GM19438 (cell line): ENCODE results near the gene ITGB2.

Source experiments
- ATAC-seq: cut with Tn5 transposase; IDR thresholded peaks from one replicate; pipeline ENCODE4 v1.9.1; 2021; ENCODE audit warnings: low read depth; ENCODE audit not compliant: unreplicated experiment

The ITGB2 gene

DNA sequence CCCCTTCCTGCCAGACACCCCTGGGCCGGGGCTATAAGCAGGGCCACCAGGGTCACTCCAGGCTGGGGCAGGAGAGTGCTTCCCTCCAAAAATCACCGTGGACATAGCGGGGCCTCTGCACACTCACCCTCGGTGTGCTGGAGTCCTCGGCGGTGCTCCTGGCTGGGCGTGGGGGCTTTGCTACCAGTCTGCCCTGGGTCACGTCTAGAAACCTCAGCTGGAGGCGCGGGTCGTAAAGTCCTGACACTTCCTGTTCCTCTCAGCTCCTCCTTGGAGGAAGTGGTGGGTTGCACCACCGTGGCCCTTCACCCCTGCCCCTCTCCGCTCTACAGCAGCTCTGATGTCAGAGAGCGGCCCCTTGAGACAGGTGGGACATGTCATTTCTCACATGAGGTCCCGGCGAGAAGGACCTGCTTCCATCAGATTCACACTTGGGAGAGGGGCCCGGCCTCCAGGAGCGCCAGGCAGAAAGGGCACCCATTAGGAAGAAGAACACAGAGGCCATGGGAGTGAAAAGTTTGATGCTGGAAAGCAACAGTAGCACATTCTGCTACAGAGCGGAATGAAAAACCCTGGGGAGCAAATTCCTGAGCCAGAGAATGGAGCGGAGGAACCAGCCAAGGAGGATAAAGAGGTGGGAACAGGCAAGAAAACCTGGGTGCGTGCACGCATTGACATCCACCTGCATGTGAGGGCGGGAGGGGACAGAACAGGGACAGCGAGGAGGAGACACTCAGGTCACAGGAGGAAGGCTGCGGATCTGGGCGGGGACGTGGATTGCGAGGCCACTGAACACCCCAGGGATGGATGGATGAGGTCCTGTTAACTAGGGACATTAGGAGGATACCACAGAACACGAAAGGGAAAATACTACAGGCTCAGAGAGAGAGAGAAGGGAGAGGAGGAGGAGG is at the start of gene ITGB2:
TSS of gene ITGB2 (minus strand) at position 206 of the 911 bp plus-strand sequence. CDS start 10,117 bp downstream, outside the sequence.
- peak; percentile 71 for ATAC-seq

- no peak for ATAC-seq
These were observed 49.4 kb upstream of the ITGB2 start for GRCh38 chr21:44969931-44970755.

GRCh38 chr21:44969066-44969670 is 48.5 kb upstream of the ITGB2 start:
- ATAC-seq, result no peak

DNA sequence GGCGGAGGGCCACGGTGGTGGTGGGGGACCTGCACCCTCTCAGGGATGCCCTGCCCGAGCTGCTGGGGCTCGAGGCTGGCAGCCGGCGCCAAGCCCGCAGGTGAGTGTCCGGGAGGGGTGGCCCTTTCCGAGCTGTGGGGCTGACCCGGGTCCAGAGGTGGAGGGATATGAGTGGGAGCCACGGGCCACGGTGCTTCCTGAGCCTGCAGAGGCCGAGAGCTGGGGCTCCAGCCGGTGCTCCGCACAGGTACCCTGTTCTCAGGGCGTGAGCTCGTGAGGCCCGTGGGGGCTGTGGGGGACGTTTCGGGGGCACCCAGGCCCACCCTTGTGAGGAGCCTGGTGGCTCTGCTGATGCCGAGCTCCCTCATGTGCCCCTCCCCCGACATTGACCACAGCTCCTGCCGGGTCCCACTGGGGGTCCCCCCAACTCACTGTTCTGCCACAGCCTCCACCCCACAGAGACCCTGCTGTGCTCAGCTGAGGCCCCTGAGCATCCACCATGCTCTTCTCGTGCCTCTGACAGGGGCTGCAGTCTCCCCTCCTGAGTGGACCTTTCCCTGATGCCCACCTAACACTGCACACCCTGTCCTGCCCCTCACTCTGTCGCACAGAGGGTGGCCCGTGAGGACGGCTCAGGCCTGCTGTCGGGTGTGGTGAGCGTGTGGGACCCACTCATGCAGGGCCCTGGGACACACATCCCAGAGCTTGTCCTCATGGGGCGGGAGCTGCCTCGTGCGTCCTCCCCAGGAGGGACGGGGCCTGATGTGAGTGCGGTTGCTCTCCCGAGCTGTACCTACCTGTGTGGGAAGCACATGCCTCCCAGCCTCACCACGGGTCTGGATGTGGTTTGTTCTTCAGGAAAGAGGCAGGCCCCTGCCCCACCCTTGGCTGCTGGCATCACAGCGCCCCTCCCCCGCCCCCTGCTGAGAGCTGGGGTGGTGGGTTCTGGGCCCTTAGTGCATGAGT is 46.7 kb upstream of the ITGB2 start:
- no peak for ATAC-seq

- ATAC-seq, result no peak
These were observed 45.7 kb upstream of the ITGB2 start for GRCh38 chr21:44966135-44967081.

DNA sequence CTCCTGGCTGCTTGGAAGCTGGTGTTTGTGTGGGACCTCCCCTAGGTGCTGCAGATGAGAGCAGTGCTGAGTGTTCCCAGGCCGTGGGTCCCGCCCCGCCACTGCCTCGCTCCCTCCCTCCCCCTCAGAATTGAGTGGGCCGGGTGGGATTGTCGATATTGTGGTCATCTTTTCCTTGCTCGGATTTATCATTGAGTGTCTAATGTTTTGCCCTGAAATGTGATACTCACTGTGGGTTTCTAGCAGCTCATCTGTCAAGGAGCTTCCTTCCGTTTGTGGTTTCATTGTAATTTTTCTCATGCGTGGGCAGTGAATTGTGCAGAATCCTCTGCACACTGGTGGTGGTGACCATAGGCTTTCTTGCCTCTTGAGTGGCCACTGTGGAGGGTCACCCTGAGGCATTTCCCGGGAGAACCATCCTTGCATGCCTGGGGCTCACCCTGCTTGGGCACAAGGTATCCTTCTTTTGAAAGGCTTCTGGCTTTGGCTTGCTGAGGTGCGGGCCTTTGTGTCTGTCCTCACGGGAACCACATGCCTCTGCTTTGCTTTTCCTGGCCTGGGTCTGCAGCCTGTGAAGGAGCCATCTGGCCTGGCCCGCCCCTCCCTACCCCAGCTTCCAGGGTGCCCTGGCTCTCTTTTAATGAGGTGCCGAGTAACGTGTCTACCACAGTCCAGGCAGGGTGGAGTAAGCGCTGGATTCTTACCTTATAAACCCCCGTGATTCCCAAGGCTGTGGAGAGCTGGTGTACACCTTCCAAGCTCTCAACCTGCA is 44.7 kb upstream of the ITGB2 start:
- ATAC-seq, result no peak

DNA sequence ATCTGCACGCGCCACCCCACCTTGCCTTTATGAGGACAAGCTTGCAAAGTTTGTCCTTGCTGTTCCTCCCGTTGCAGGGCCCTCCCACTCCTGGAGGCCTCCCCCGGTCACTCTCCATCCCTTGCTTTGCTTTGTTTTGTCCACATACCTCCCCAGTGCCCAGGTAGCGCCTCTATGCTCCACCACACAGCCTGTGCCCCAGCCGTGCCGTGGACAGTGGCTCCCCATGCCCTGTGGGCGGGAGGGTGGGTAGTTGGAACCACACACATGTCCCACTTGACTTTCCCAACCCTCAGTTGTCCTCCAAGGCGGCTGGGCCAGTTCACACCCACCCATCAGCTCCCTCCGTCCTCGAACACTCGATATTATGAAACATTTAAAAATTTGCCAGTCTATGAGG is 43.7 kb upstream of the ITGB2 start:
- no peak for ATAC-seq

GRCh38 chr21:44962403-44962966 is 41.8 kb upstream of the ITGB2 start:
- ATAC-seq, result no peak

DNA sequence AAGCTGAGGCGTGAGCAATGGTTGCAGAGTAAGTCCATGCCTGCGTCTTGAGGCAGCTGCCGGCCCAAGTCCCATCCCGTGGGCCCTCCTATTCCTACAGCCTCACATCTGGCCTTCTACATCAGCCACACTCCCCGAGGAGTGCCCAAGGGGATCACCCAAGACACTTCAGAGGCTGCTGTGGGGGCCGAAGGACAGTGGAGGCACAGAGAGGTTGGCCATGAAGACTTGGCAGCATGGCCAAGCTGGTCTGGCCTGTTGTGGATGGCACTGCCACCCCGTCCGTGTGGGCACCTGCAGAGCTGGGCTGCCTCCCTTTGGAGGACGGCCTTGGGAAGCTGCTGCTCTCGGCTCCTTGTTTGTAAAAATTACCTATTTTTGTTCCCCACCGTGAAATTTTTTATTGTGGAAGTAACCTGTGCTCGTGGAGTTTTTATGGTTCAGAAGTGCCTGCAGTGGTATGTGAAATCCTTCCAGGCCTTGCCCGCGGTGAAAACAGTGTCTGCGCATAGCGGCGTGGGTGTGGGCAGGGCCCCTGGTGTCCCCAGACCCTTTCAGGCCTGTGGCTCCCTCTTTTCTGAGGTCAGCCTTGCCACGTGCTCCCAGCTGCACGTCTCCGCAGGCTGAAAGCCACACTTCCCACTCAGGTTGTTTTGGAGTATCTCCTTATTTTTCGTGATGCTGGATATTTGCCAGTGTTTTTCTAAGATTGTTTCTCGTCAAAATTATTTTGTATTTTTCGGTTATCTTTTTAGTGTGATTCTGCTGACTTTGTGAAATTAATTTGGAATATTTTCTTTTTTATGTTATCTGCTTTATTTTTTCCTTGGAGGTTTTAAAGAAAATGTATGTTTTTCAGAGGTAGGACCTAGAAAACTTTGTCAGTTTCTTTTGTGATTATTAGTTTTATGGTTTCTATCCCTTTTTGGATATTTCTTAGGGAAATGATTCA is 39.7 kb upstream of the ITGB2 start:
- no peak for ATAC-seq

DNA sequence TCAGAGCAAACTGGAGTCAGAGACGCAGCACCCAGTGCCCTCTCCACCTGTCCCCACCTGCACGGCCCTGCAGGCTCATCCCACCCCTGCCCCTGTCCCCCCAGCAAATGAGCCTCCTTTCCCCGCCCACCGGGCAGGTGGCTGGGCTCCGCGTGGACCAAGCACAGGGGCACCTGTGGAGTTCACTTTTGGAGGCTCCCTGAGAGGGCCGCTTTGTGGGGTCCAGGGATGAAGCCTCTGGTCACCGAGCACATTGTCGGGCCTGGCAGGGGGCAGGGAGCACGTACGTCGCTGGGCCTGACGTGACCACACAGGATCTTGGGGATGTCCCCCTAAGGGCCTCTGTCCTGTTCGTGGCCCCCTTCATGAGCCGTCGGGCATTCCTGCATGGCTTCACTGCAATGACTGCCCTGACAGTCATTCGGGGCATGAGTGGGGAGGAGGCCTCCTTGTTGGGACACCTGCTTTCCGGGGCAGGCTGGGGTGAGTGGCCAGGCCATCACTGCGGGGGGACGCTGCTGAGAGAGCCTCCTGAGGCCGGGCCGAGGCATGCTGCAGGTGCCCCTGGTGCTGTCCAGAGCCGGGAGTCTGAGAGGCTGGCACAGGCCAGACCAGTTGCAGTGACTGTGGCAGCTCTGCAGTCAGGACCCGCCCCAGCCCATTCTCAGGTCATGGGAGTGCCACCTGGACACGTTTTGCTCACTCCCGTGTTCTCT is 38.8 kb upstream of the ITGB2 start:
- ATAC-seq, result no peak

- ATAC-seq, result no peak
These were observed 37.9 kb upstream of the ITGB2 start for GRCh38 chr21:44958471-44959191.

GRCh38 chr21:44957901-44958451 is 37.3 kb upstream of the ITGB2 start:
- ATAC-seq, result no peak

GRCh38 chr21:44957047-44957831 is 36.5 kb upstream of the ITGB2 start:
- no peak for ATAC-seq

GRCh38 chr21:44956356-44957046 is 35.8 kb upstream of the ITGB2 start:
- no peak for ATAC-seq
